PC-3 (cell line): ENCODE data around the gene GPR137C.

Experiments used
- CTCF ChIP-seq: fragments of 300-600 bp; sonication (generic); conservative IDR thresholded peaks from 2 replicates; pipeline ENCODE4 v1.5.1; 2017; ENCODE audit warnings: antibody characterized with exemption, low read depth, mild to moderate bottlenecking, low read length
- EZH2 ChIP-seq: fragments of 300-600 bp; sonication (generic); IDR thresholded peaks from one replicate; pipeline ENCODE4 v1.6.1; 2017; ENCODE audit warnings: antibody characterized with exemption, mild to moderate bottlenecking, low read length; ENCODE audit not compliant: unreplicated experiment
- EZH2phosphoT487 ChIP-seq: fragments of 300-600 bp; sonication (generic); IDR thresholded peaks from 2 replicates; pipeline ENCODE4 v1.6.1; 2018; ENCODE audit warnings: mild to moderate bottlenecking, antibody characterized with exemption, low read length, borderline replicate concordance

DNA sequence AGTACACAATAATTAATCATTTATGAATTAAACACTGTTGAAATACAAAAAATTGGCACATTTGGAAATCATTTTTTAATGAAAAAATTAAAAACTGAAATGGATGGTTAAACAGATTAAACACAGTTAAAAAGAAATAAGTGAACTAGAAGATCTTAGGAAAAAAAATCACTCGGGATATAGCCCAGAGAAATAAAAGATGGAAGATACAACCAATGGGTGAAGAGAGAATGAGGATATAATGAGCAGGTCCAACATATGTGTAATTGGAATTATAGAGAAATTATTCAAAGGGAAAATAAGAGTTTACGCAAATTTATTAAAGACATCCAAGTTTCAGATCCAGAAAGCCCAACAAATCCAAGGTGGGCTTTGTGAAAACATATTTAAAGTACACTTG lies 6.1 kb downstream of the GPR137C start:
- TF ChIP-seq CTCF, result no peak
- TF ChIP-seq EZH2, result no peak
- no peak for TF ChIP-seq EZH2phosphoT487
